HFFc6 (cell line): ENCODE results near the gene NUDT7. TPM values are rescaled to one million over a fixed set of nuclear protein-coding genes. Genes with fewer than 3 reads are reported as not detected.

ENCODE experiments used
- DNase-seq: peaks from one replicate; pipeline ENCODE4 v3.0.0-alpha.2; 2018
- H3K27ac Mint-ChIP-seq: 2 replicates; pipeline ENCODE4 v1.8.0; 2020; ENCODE audit warnings: mild to moderate bottlenecking, mixed read lengths
- H3K27me3 Mint-ChIP-seq: 2 replicates; pipeline ENCODE4 v1.8.0; 2021; ENCODE audit warnings: mild to moderate bottlenecking, moderate library complexity, mixed read lengths; ENCODE audit not compliant: insufficient read depth
- H3K36me3 Mint-ChIP-seq: 2 replicates; pipeline ENCODE4 v1.8.0; 2021; ENCODE audit warnings: low read depth, mixed read lengths
- H3K4me1 Mint-ChIP-seq: 2 replicates; pipeline ENCODE4 v1.8.0; 2020; ENCODE audit warnings: low read depth, mixed read lengths
- H3K4me3 Mint-ChIP-seq: 2 replicates; pipeline ENCODE4 v1.8.0; 2020; ENCODE audit warnings: mild to moderate bottlenecking, moderate library complexity, mixed read lengths
- H3K9me3 Mint-ChIP-seq: 2 replicates; pipeline ENCODE4 v1.8.0; 2020; ENCODE audit warnings: mild to moderate bottlenecking, mixed read lengths
- total RNA-seq, 6 experiments: library from RNA; stranded (reverse); fragmentation: NEBNext Ultra II Directional; extraction: Animal tissue kit (Norgen Biotek cat#: 25700); gene quantifications; 2 replicates in 1 of 6; 3 replicates in 5 of 6; pipeline ENCODE4 v1.2.3, GENCODE V29; 2021
- TF ChIP-seq, protein P1 (sequence below): fragments of 200-600 bp; sonication (generic); IDR thresholded peaks from 2 replicates; pipeline ENCODE4 v1.5.0; 2021; ENCODE audit warnings: antibody characterized with exemption, mild to moderate bottlenecking

NUDT7 gene
- total RNA-seq, 6 experiments from 2014 or later: 0.85 to 1.9 (median 1.1) TPM

DNA sequence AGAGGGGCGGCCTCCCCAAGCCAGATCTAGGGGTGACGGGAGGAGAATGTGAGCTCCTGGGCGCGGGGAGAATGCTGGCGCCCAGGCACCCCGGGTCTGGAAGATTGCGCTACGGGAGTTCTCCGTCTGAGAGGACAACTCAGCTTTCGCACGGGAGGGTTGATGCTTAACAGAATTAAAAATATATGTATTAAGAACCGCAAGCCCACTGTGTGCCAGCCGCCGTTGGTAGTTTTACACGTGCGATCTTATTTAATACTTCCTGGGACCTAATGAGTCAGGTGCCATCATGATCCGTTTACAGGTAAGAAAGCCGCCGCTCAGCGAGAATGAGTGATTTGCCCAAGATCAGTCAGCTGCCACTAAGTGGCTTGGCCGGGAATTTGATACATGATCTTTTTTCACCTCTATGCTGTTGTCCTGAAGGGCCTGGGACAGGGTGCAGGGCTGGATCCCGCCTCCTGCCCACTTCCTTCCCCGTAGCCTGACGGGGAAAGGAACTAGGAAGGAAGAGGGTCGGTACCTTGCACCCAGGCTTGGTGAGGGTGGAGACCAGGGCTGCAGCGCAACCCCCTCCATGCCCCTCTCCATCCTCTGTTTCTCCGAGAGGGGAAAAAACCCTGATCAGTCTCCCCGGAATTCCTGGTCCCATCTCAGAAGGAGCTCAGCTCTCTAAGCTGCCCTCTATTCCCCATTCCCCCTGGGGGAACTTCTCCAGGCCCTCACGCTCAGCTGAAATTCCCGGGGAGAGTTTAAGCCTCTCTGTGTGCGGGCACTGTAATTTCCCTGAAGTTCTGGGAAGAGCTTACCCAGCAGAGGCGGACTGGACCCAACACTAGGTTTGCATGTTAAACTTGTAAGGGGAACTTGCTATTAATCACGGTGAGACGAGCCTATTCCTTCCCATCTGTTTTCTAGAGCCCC lies 67.0 kb downstream of the NUDT7 start:
- Mint-ChIP-seq H3K27ac (no peak overlapping the region), H3K4me3 (no peak overlapping the region), H3K36me3 (no peaks in the 10 kb centered on the region), H3K4me1 (no peaks in the 10 kb centered on the region), H3K9me3 (peaks cover 11% of the 10 kb centered on the region; the same call in 1 of the 2 replicates), H3K27me3 (peaks cover 7% of the 10 kb centered on the region)
- DNase-seq: no peak
- TF ChIP-seq, protein P1, sequence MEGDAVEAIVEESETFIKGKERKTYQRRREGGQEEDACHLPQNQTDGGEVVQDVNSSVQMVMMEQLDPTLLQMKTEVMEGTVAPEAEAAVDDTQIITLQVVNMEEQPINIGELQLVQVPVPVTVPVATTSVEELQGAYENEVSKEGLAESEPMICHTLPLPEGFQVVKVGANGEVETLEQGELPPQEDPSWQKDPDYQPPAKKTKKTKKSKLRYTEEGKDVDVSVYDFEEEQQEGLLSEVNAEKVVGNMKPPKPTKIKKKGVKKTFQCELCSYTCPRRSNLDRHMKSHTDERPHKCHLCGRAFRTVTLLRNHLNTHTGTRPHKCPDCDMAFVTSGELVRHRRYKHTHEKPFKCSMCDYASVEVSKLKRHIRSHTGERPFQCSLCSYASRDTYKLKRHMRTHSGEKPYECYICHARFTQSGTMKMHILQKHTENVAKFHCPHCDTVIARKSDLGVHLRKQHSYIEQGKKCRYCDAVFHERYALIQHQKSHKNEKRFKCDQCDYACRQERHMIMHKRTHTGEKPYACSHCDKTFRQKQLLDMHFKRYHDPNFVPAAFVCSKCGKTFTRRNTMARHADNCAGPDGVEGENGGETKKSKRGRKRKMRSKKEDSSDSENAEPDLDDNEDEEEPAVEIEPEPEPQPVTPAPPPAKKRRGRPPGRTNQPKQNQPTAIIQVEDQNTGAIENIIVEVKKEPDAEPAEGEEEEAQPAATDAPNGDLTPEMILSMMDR: no peak

DNA sequence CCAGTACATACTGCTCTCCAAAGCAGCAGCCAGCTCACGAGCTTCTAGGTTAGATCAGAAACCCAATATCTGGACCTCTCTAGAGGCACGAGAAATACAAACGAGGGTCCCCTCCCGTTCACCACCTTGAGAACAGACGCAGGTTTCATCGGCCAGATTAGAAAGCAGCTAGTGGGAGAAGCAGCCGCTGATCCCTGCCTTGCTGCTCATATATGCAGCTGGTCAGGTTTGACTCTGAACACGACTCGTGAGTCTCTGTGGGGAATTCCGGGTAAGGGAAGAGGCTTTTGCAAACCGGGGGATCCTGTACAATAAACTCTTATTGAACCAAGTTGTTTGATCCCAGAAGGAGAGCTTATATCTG lies 67.7 kb downstream of the NUDT7 start:
- H3K27me3 Mint-ChIP-seq: peaks cover 7% of the 10 kb centered on the region
- TF ChIP-seq, protein P1: no peak
- H3K36me3 Mint-ChIP-seq: no peaks in the 10 kb centered on the region
- H3K27ac Mint-ChIP-seq: no peak overlapping the region
- no peak for DNase-seq
- H3K4me1 Mint-ChIP-seq: no peaks in the 10 kb centered on the region
- no peak overlapping the region for H3K4me3 Mint-ChIP-seq
- H3K9me3 Mint-ChIP-seq: peaks cover 18% of the 10 kb centered on the region

DNA sequence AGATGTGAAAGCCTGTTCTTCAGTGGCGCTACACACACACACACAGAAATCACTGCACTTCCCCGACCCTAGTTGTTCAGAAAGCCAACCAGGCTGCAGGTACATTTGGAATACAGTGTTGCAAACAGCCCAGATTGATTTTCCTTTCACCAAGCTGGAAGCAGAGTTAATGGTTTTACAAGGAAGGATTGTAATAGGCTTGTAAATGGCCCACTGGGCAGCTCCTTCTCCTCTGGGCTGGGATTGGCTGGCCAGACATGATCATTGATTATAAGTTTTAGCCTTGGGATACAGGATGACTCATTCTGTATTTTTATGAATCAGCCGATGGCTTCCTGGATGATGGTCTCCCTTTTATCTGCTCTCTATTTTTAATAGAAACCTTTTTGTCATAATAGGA lies 68.6 kb downstream of the NUDT7 start:
- TF ChIP-seq, protein P1: no peak
- H3K4me3 Mint-ChIP-seq: no peak overlapping the region
- H3K4me1 Mint-ChIP-seq: no peaks in the 10 kb centered on the region
- peaks cover 22% of the 10 kb centered on the region for H3K9me3 Mint-ChIP-seq
- no peaks in the 10 kb centered on the region for H3K36me3 Mint-ChIP-seq
- no peak overlapping the region for H3K27ac Mint-ChIP-seq
- H3K27me3 Mint-ChIP-seq: peaks cover 7% of the 10 kb centered on the region
- DNase-seq: no peak

Other genes with a start within 250 kb of the NUDT7 start
- not detected for gene VAT1L, start 66.0 kb downstream of the NUDT7 start, total RNA-seq